BLaER1 (cell line): ENCODE measurements around the gene GMEB2.

ENCODE experiments used
- H3K27ac ChIP-seq: shearing (Covaris generic); formaldehyde crosslinking; 2 replicates; pipeline ENCODE4 v1.8.1; 2022
- H3K27me3 ChIP-seq: shearing (Covaris generic); formaldehyde crosslinking; 2 replicates; pipeline ENCODE4 v1.8.1; 2022
- H3K36me3 ChIP-seq: shearing (Covaris generic); formaldehyde crosslinking; 2 replicates; pipeline ENCODE4 v1.8.1; 2022
- H3K4me1 ChIP-seq: shearing (Covaris generic); formaldehyde crosslinking; 2 replicates; pipeline ENCODE4 v1.8.1; 2022
- H3K4me2 ChIP-seq: shearing (Covaris generic); formaldehyde crosslinking; 2 replicates; pipeline ENCODE4 v1.8.1; 2022
- H3K4me3 ChIP-seq: shearing (Covaris generic); formaldehyde crosslinking; 2 replicates; pipeline ENCODE4 v1.8.1; 2022
- H3K9ac ChIP-seq: shearing (Covaris generic); formaldehyde crosslinking; 2 replicates; pipeline ENCODE4 v1.8.1; 2022
- H3K9me3 ChIP-seq: shearing (Covaris generic); formaldehyde crosslinking; 2 replicates; pipeline ENCODE4 v1.8.1; 2022
- H4K20me1 ChIP-seq: shearing (Covaris generic); formaldehyde crosslinking; 2 replicates; pipeline ENCODE4 v1.8.1; 2022
- Cebpa-rat ChIP-seq: shearing (Covaris generic); IDR thresholded peaks from 2 replicates; pipeline ENCODE4 v1.8.1; 2022

Gene GMEB2

GRCh38 chr20:63568986-63569949 is 57.6 kb downstream of the GMEB2 start:
- Histone ChIP-seq H3K4me1 (peaks cover 56% of the 10 kb centered on the region), H3K27ac (no peak overlapping the region), H3K9ac (no peak overlapping the region), H3K4me3 (peak overlapping the region; percentile 45), H3K36me3 (no peaks in the 10 kb centered on the region; the same call in 1 of the 2 replicates), H3K9me3 (no peaks in the 10 kb centered on the region), H4K20me1 (peaks cover 94% of the 10 kb centered on the region), H3K4me2 (peak overlapping the region; percentile 96), H3K27me3 (peaks cover 90% of the 10 kb centered on the region)
- TF ChIP-seq Cebpa-rat = no peak

DNA sequence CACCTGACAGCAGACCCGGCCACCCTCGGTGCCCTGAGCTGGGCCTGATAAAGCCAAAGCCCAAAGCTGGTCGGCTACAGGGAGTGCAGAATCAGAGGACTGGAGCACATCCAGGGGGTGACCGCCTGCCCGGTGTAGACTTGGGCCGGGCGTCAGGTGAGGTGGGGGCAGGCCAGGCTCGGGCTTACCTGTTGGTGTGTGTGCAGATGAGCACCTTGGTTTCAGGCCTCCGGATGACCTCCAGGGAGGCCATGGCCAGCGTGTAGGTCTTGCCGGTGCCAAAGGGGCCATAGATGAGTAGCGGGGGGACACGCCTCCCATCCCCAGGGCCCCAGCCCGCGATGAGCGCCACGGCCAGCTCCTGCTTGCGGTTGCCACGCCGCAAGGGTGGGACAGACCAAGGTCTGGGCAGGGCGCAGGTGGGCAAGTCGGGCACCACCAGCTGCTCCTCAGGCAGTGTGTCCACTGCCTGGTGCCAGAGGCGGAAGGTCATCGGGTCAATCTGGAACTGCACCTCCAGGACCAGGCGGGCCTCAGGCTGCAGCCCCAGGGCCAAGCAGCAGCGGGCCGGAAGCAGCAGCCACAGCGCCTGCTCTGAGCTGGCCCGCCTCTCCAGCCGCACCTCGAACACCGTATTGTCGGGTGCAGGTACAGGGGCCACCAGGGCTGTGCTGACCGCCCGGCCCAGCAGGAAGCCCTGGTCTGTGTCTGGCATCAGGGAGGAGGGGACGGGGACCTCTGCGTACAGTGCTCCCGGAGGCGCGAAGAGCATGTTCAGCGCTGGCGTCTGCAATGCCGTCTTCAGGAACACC is 58.5 kb downstream of the GMEB2 start:
- Histone ChIP-seq H3K4me3 (peak overlapping the region; percentile 45), H3K27ac (no peak overlapping the region), H3K4me2 (peak overlapping the region; percentile 96), H3K27me3 (peaks cover 99% of the 10 kb centered on the region), H3K4me1 (peaks cover 60% of the 10 kb centered on the region), H3K36me3 (no peaks in the 10 kb centered on the region; the same call in 1 of the 2 replicates), H4K20me1 (peaks cover 100% of the 10 kb centered on the region), H3K9me3 (no peaks in the 10 kb centered on the region), H3K9ac (no peak overlapping the region)
- TF ChIP-seq Cebpa-rat = no peak

- TF ChIP-seq Cebpa-rat = no peak
Observed at GRCh38 chr20:63567386-63568169, 59.3 kb downstream of the GMEB2 start.

GRCh38 chr20:63567136-63567385 is 59.8 kb downstream of the GMEB2 start:
- no peak overlapping the region for H3K27ac ChIP-seq

More at GRCh38 chr20:63567386-63568169, 59.3 kb downstream of the GMEB2 start:
- Histone ChIP-seq H3K4me1 (peaks cover 60% of the 10 kb centered on the region), H3K27me3 (peaks cover 97% of the 10 kb centered on the region), H3K4me2 (peak overlapping the region; percentile 96), H3K9me3 (no peaks in the 10 kb centered on the region), H3K4me3 (peak overlapping the region; percentile 45), H3K27ac (no peak overlapping the region), H3K9ac (no peak overlapping the region), H3K36me3 (no peaks in the 10 kb centered on the region; the same call in 1 of the 2 replicates), H4K20me1 (peaks cover 100% of the 10 kb centered on the region)

DNA sequence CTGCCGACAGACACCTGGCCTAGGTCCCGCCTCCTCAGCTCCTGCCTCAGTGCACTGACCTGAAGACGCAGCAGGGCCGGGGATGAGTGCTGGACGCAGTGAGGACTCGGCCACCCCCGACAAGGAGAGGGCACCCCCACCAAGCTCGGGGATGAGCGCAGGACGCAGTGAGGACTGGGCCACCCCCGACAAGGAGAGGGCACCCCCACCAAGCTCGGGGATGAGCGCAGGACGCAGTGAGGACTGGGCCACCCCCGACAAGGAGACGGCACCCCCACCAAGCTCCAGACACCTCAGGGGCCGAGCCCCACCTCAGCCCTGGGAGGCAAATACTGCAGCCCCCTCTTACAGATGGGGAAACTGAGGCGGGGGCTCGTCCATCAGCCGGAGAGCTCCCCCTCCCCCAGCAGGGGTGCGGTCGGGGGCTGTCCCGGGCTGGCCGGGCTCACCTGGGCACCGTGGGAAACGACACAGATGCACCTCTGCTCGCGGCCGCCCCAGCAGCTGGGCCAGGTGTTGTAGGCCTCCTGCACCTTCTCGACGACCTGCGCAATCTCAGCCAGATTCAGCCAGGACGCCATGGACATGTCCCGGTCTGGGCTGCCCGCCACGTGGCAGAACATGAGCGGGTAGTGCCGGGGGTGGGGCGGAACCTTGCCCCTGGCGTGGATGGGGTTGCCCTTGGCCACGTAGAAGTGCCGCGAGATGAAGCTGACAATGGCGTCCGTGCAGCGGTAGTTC is 60.3 kb downstream of the GMEB2 start:
- no peak for TF ChIP-seq Cebpa-rat
- no peak overlapping the region for H3K4me3 ChIP-seq
- peaks cover 100% of the 10 kb centered on the region for H4K20me1 ChIP-seq
- no peak overlapping the region for H3K27ac ChIP-seq
- no peaks in the 10 kb centered on the region for H3K9me3 ChIP-seq
- peaks cover 70% of the 10 kb centered on the region for H3K4me1 ChIP-seq
- no peak overlapping the region for H3K9ac ChIP-seq
- peak overlapping the region; percentile 96; the same call in 1 of the 2 replicates for H3K4me2 ChIP-seq
- H3K36me3 ChIP-seq = no peaks in the 10 kb centered on the region
- peaks cover 91% of the 10 kb centered on the region for H3K27me3 ChIP-seq

More at GRCh38 chr20:63567136-63567385, 59.8 kb downstream of the GMEB2 start:
- Histone ChIP-seq H3K27me3 (peaks cover 91% of the 10 kb centered on the region), H3K4me1 (peaks cover 65% of the 10 kb centered on the region), H3K36me3 (no peaks in the 10 kb centered on the region; the same call in 1 of the 2 replicates), H4K20me1 (peaks cover 100% of the 10 kb centered on the region), H3K4me2 (peak overlapping the region; percentile 96), H3K9me3 (no peaks in the 10 kb centered on the region), H3K9ac (no peak overlapping the region), H3K4me3 (no peak overlapping the region)
- TF ChIP-seq Cebpa-rat = no peak

DNA sequence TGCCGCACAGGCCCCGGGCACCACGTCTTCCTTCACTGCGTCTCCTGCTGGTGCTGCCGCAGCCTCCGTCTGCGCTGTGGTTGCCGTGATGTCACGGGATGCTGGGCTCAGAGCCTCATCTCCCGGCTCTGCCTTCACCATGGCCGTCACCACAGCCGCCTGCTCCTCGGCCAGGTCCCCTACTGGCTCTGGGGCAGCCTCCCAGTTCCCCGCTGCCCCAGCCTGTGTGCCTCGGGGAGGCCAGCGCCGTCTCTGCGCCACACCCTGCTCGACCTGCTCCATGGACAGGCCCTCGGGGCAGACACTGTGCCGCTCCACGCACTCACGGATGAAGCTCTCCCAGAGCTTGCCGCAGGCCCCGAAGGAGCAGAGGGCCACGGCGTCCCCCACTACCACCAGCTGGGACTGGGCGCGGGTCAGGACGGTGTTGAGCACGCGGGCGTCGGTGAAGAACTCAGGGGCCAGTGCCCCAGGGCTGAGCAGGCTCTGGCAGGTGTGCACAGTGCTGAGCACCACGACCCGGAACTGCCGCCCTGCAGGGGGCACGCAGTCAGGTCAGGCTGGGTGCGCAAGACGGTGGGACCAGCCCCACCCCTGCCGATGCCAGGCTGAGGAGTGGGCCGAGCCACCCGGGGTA is 61.1 kb downstream of the GMEB2 start:
- Histone ChIP-seq H3K27me3 (peaks cover 91% of the 10 kb centered on the region), H3K27ac (no peak overlapping the region), H3K4me3 (no peak overlapping the region), H3K4me1 (peaks cover 77% of the 10 kb centered on the region), H3K9me3 (no peaks in the 10 kb centered on the region), H3K36me3 (no peaks in the 10 kb centered on the region), H3K4me2 (no peak overlapping the region), H4K20me1 (peaks cover 100% of the 10 kb centered on the region), H3K9ac (no peak overlapping the region)
- TF ChIP-seq Cebpa-rat = no peak

GRCh38 chr20:63565021-63565698 is 61.7 kb downstream of the GMEB2 start:
- no peak for TF ChIP-seq Cebpa-rat
- no peaks in the 10 kb centered on the region for H3K36me3 ChIP-seq
- no peaks in the 10 kb centered on the region for H3K9me3 ChIP-seq
- peaks cover 100% of the 10 kb centered on the region for H4K20me1 ChIP-seq
- no peak overlapping the region for H3K9ac ChIP-seq
- no peak overlapping the region for H3K4me3 ChIP-seq
- peaks cover 91% of the 10 kb centered on the region for H3K27me3 ChIP-seq
- no peak overlapping the region for H3K27ac ChIP-seq
- peaks cover 76% of the 10 kb centered on the region for H3K4me1 ChIP-seq
- H3K4me2 ChIP-seq = no peak overlapping the region
